Measurements from ENCODE around the gene USP27X.
A peak's percentile ranks its signal among the peaks of the same experiment; 100 is the strongest.

The USP27X gene

GRCh38 chrX:49892542-49892941, 13.3 kb downstream of the USP27X start:
- DNase-seq = no peak

DNA sequence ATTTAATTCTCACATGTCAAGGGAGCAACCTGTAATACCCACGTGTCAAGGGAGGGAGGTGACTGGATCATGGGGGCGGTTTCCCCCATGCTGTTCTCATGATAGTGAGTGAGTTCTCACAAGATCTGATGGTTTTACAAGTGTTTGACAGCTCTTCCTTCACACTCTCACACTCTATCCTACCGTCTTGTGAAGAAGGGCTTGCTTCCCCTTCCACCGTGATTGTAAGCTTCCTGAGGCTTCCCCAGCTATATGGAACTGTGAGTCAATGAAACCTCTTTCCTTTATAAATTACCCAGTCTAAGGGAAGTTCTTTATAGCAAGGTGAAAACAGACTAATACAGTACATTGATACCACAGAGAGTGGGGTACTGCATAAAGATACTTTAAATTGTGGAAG, 17.7 kb downstream of the USP27X start:
- DNase-seq = no peak

GRCh38 chrX:49901048-49901447, 21.8 kb downstream of the USP27X start:
- no peak for DNase-seq

DNA sequence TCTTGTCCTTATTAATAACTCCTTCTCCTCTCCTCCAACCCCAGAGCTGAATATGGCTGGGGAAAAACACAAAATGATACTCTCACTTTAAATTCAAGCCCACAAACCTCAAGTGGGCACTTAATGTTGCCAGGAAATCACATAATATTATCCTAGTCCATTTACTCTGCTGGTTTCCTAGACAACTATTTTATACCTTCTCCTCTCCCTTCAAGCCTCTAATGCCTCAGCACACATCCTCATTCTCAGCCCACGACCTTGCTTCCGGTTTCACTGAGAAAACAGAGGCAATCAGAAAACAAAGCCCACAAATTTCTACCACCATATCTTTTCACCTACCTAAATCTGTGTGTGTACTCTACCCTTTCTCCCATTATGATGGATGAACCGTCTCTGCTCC, 31.1 kb downstream of the USP27X start:
- no peak for DNase-seq

DNA sequence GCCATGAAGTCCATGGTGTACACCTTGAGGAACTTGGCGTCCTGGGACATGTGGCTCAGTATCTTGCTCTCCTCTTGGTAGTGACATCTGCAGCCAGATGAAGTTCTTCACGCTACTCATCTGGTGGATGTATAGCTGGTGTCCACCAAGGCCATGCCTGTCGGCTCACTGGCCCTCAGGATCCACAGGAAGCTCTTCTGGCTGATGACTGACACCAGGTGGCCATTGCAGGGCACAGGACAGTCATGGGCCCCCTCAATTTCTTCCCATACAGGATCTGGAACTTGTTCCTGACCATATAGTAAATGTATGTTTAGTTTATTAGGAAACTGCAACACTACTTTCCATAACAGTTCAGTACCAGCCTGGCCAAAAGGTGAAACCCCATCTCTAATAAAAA, 32.8 kb downstream of the USP27X start:
- no peak for DNase-seq

GRCh38 chrX:49912861-49913260, 33.6 kb downstream of the USP27X start:
- DNase-seq = no peak

DNA sequence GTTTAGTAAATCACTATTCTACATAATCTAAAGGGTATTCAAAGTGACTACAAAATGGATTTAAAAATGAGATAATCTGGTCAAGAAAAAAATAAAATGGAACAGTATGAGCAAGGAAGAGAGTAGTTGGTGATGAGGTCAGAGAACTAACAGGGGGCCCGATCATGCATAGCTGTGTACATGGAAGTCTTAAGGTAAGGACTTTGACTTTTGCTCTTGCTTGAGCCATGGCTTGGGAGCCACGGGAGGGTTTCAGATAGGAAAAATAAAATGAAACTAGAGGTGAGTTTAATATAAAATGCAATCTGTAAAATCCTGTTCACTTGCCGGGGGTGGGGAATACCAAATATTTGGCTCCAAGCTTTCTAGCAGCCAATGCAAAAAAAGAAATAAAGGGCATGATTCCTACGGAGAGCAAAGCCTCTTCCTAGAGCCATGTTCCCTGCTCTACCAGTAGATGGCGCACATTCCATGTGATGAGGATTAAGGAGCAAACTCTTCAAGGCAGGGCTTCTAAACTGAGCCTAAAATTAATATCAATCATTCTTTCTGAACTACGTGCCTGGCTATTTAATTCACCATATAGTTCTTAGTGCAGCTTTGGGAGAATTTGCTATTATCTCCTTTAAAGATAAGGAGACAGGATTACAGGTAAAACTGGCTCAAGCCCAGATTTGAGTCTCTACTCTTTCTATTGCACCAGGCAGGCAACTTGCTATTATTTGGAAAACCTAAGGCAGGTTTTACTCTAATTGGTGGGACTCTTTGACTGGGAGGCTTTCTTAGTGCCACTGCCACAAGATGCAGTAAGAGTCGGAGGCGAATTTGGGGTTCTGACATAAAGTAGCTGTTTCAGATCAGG, 36.3 kb downstream of the USP27X start:
- DNase-seq = peak; percentile 47

GRCh38 chrX:49919617-49920016, 40.3 kb downstream of the USP27X start:
- no peak for DNase-seq

DNA sequence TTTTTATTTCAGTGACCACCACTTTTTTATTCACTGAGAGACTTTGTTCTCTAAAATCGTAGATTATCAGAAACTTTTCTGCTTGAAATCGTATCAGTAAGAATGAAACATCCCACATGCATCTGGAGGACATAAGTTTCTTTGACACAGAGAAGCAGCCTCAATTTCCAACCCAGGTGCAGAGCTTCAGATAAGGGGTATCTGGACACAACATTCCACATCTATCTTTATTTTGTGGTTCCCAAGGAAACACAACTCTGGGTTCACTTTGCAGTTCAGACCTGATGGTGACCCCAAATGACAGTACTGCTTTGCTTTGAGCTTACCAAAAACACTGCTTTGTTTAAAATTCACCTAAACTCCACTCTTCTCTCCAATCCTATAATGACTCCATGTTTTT, 41.8 kb downstream of the USP27X start:
- no peak for DNase-seq

DNA sequence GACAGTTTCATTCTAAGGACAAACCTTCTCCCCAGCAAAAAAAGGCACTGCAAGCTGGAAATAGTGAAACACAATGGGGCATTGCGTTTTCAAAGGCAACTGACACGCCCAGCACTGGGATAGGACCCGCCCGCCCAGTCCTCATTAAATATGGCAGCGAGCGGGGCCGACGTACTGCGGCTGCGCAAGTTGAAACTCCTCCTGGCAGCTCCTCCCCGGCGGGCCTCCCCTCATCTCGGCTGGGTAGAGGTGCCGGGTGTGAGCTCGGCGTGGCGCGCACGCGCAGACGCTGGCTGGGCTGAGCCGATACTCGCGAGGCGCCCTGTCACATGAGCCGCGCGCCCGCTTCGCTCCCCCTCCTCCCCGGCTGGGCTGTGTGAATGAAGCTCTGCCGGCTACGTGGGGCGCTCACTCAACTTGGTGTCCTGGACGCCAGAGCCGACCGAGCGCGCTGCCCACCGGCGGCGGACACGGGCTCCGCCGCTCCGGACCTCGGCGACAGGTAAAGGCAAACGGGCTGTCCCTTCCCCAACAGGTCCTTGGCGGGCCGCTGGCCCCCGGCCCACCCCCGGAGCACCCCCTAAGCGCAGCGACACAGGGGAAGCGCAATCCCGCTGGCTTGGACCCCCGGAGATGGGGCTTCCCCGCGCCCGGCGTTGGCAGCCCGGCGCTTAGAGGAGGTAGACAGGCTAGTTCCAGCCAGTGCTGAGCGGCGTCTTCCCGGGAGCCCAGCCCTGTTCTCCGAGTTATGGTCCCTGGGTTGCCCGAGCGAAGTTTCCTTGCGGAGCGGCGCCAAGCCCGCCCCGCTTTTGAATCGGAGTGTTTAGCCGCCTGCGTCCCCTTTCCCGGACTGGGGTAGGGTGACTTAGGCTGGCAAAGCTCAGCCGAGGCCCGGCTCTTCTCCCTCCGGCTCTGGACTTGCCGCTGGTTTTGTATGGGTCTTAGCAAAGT, 43.3 kb downstream of the USP27X start, which contains the start of gene CLCN5:
Gene CLCN5, plus strand, starts transcription at position 306 of the 951 bp plus-strand sequence. CDS start 2,703 bp downstream, outside the sequence.
- DNase-seq = peak; percentile 98

- DNase-seq = no peak
Measured at GRCh38 chrX:49925176-49925575, 45.9 kb downstream of the USP27X start.

DNA sequence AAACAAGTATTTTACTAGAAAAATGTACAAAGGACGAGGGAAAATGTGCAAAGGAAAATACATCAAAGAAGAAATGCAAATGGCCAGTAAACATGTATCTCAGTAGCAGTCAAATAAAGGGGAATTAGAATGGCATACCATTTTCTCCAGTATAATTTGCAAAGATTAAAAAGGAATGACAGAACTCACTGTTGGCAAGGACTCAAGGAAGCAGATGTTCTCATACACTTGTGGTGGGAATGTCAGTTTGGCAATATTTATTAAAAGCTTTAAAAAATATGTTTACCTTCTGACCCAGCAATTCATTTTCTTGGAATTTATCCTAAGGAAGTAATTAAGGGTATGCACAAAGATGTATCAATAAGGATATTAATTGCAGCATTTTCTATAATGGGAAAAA, 50.8 kb downstream of the USP27X start:
- DNase-seq = no peak

Data from femur (tissue), 1 donor.